Fibroblast of lung (primary cell): Measurements from ENCODE around the gene ZNF385B.

ENCODE experiments used
- EZH2 ChIP-seq: IDR thresholded peaks from 2 replicates; pipeline ENCODE4 v1.5.1; 2012; ENCODE audit warnings: low read length, control low read depth, mild to moderate bottlenecking; ENCODE audit errors: missing control alignments
- TF ChIP-seq, protein P1 (sequence below), 2 donors: IDR thresholded peaks in 1 of 2; conservative IDR thresholded peaks in 1 of 2; 1 replicate in 1 of 2; 2 replicates in 1 of 2; pipeline ENCODE4 v1.5.1; 2011 to 2012; ENCODE audit warnings: low read length in 2 of 2, control low read depth in 1 of 2, inconsistent platforms in 1 of 2, low read depth in 1 of 2, mild to moderate bottlenecking in 1 of 2

DNA sequence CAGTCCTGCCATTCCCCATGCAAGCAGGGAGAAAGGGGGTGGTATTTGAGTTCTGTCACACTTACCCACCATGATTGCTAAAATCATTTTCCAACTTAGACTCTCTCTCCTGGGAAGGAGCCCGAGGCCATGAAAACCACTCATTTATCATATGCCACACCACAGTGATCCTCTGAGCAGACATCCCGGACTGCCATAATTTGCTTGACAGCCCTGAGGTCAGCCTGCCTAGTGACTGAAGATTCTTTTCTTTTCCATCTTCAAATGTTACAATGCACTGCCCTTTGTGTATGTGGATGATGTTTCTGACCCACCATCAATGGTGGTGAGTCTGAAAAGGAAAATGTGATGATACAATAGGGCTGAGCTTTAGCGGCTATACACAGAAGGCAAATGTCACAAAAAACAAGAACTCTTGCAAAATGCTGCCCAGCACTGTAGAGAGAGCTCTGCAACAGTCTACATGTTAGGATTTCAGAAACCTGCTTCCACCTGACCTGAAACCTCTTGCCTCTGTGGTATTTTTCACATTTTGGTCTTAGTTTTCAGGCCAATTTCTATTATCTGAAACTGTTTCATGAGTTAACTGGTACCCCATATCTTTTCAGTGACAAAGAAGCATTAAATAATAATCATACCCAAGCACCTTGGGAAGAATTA lies 272.8 kb downstream of the ZNF385B start:
- TF ChIP-seq, protein P1, sequence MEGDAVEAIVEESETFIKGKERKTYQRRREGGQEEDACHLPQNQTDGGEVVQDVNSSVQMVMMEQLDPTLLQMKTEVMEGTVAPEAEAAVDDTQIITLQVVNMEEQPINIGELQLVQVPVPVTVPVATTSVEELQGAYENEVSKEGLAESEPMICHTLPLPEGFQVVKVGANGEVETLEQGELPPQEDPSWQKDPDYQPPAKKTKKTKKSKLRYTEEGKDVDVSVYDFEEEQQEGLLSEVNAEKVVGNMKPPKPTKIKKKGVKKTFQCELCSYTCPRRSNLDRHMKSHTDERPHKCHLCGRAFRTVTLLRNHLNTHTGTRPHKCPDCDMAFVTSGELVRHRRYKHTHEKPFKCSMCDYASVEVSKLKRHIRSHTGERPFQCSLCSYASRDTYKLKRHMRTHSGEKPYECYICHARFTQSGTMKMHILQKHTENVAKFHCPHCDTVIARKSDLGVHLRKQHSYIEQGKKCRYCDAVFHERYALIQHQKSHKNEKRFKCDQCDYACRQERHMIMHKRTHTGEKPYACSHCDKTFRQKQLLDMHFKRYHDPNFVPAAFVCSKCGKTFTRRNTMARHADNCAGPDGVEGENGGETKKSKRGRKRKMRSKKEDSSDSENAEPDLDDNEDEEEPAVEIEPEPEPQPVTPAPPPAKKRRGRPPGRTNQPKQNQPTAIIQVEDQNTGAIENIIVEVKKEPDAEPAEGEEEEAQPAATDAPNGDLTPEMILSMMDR (conservative IDR thresholded peaks at IDR 0.05 in 1 of 2, IDR thresholded peaks at IDR 0.05 in 1 of 2; ENCODE audit: low read depth in 1 of 2, low read length in 2 of 2) = no peak
- no peak for TF ChIP-seq EZH2
